Suprapubic skin (tissue), 4 donors: ENCODE measurements around the gene ZNF423. TPM values are rescaled to one million over a fixed set of nuclear protein-coding genes. Genes with fewer than 3 reads are reported as not detected.
A peak's percentile ranks its signal among the peaks of the same experiment; 100 is the strongest.

ENCODE experiments used
- DNase-seq, 2 donors: peaks; one replicate each; pipeline ENCODE4 v3.0.0-alpha.2; 2019; ENCODE audit warnings: low spot score in 2 of 2
- H3K27ac ChIP-seq: fragments of 200-600 bp; sonication (generic); one replicate; pipeline ENCODE4 v1.5.1; 2019
- H3K27me3 ChIP-seq: fragments of 200-600 bp; sonication (generic); one replicate; pipeline ENCODE4 v1.5.1; 2019
- H3K36me3 ChIP-seq: fragments of 200-600 bp; sonication (generic); one replicate; pipeline ENCODE4 v1.5.1; 2019
- H3K4me1 ChIP-seq: fragments of 200-600 bp; sonication (generic); one replicate; pipeline ENCODE4 v1.5.1; 2019
- H3K4me3 ChIP-seq: fragments of 200-600 bp; sonication (generic); one replicate; pipeline ENCODE4 v1.5.1; 2019; ENCODE audit warnings: mild to moderate bottlenecking
- H3K9me3 ChIP-seq: fragments of 200-600 bp; sonication (generic); one replicate; pipeline ENCODE4 v1.5.1; 2019
- CTCF ChIP-seq, 2 donors: fragments of 200-600 bp in 1 of 2; fragments of 450-650 bp in 1 of 2; sonication (generic) in 1 of 2; IDR thresholded peaks; one replicate each; pipeline ENCODE4 v1.5.1; 2016 to 2019; ENCODE audit warnings: antibody characterized with exemption in 2 of 2, mild to moderate bottlenecking in 1 of 2, moderate library complexity in 1 of 2
- EP300 ChIP-seq: sonication (generic); formaldehyde crosslinking; IDR thresholded peaks from one replicate; pipeline ENCODE4 v1.6.1; 2017; ENCODE audit warnings: antibody characterized with exemption
- POLR2A ChIP-seq, 2 donors: fragments of 450-650 bp; IDR thresholded peaks; one replicate each; pipeline ENCODE4 v1.6.1; 2017; ENCODE audit warnings: antibody characterized with exemption in 2 of 2, mild to moderate bottlenecking in 2 of 2, moderate library complexity in 2 of 2
- POLR2AphosphoS5 ChIP-seq, 3 donors: sonication (generic); formaldehyde crosslinking; IDR thresholded peaks; one replicate each; pipeline ENCODE4 v1.6.1; 2017; ENCODE audit warnings: antibody characterized with exemption in 3 of 3
- WGBS: methylation state at CpG from one replicate; pipeline ENCODE4 v1.1.5; 2018; 5-methylcytosine and 5-hydroxymethylcytosine counted together
- total RNA-seq, 4 donors: library from RNA; depleted of rRNA; stranded (reverse); fragments of >200 nt; gene quantifications; one replicate each; pipeline ENCODE4 v1.1.0, GENCODE V29; 2016

Gene ZNF423
- total RNA-seq, 4 donors from 2014 or later: 1.3 to 5.3 (median 1.9) TPM

- no peaks in the 10 kb centered on the region for H3K9me3 ChIP-seq
- no peaks in the 10 kb centered on the region for H3K27me3 ChIP-seq
- H3K36me3 ChIP-seq: no peaks in the 10 kb centered on the region
- H3K27ac ChIP-seq: no peak overlapping the region
- peaks cover 3% of the 10 kb centered on the region for H3K4me1 ChIP-seq
- DNase-seq: peak in 1 of 2 donors; percentile 65
- no peak overlapping the region for H3K4me3 ChIP-seq
- TF ChIP-seq POLR2AphosphoS5 (IDR thresholded peaks at IDR 0.05) (no peak), EP300 (no peak), POLR2A (IDR thresholded peaks at IDR 0.05) (no peak), CTCF (IDR thresholded peaks at IDR 0.05) (no peak)
- WGBS: 91% methylated on average over 7 of the region's 8 CpGs
These were observed 232.2 kb downstream of the ZNF423 start for GRCh38 chr16:49623501-49624266.

GRCh38 chr16:49622421-49623402 is 233.2 kb downstream of the ZNF423 start:
- Histone ChIP-seq H3K9me3 (no peaks in the 10 kb centered on the region), H3K36me3 (no peaks in the 10 kb centered on the region), H3K27me3 (no peaks in the 10 kb centered on the region), H3K27ac (no peak overlapping the region), H3K4me3 (no peak overlapping the region), H3K4me1 (peaks cover 3% of the 10 kb centered on the region)
- no peak for TF ChIP-seq POLR2AphosphoS5 (IDR thresholded peaks at IDR 0.05)
- TF ChIP-seq CTCF (IDR thresholded peaks at IDR 0.05): no peak
- no peak for TF ChIP-seq POLR2A (IDR thresholded peaks at IDR 0.05)
- TF ChIP-seq EP300: no peak
- WGBS: 85% methylated on average over 10 of the region's 17 CpGs
- DNase-seq: peak in 1 of 2 donors; percentile 62

GRCh38 chr16:49622084-49622390 is 233.9 kb downstream of the ZNF423 start:
- H3K27ac ChIP-seq: no peak overlapping the region
- no peak for TF ChIP-seq POLR2A (IDR thresholded peaks at IDR 0.05)
- no peak for TF ChIP-seq CTCF (IDR thresholded peaks at IDR 0.05)
- TF ChIP-seq POLR2AphosphoS5 (IDR thresholded peaks at IDR 0.05): no peak
- no peak for TF ChIP-seq EP300
- no peak for DNase-seq
- no peaks in the 10 kb centered on the region for H3K27me3 ChIP-seq
- WGBS: 85% methylated on average over 4 of the region's 4 CpGs
- H3K4me3 ChIP-seq: no peak overlapping the region
- H3K4me1 ChIP-seq: peaks cover 3% of the 10 kb centered on the region
- no peaks in the 10 kb centered on the region for H3K9me3 ChIP-seq
- no peaks in the 10 kb centered on the region for H3K36me3 ChIP-seq

DNA sequence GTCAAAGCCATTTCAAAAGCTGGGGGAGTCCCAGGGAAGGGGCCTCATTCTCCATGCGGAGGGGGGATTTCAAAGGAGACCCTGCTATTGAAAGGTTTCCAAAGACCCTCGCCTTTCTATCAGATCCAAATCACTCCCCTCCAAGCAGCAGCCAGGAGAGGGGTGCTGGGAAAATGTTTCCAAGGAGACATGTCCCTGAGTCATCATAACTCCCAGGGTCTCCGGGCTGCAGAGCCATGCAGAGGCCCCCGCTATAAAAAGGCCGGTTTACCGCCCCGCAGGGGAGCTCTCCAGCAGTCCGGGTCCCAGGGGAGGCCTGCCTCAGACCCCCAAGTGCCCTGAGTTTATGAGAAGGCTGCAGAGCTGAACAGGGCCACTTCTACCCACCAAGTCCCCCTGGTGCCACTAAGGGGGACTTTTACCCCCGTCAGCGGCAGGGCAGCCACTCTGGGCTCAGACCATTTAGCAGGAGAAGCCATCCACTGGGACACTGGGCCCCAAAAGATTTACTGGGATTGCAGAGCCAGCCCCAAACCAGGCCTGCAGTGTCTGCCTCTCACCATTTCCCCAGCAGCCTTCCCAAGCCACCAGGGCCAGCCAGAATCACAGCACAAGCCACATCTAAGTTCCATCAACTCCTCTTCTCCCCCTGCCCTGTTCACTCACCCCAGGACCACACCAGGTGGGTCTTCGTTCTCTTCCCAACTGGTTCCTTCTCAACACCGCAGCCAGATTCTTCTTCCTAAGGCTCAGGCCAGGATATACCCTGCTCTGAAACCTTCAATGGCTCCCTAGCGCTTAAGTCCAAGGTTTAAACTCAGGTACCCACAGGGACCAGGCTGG is 234.4 kb downstream of the ZNF423 start:
- DNase-seq: peak in 1 of 2 donors; percentile 59
- Histone ChIP-seq H3K27me3 (no peaks in the 10 kb centered on the region), H3K27ac (no peak overlapping the region), H3K36me3 (no peaks in the 10 kb centered on the region), H3K9me3 (no peaks in the 10 kb centered on the region), H3K4me3 (no peak overlapping the region), H3K4me1 (peaks cover 3% of the 10 kb centered on the region)
- 82% methylated on average over 13 of the region's 13 CpGs for WGBS
- TF ChIP-seq CTCF (IDR thresholded peaks at IDR 0.05) (no peak), POLR2AphosphoS5 (IDR thresholded peaks at IDR 0.05) (no peak), EP300 (no peak), POLR2A (IDR thresholded peaks at IDR 0.05) (no peak)
